ENCODE measurements around the gene TMEM88.
"Not testable (repeated sequence)": the region's sequence is repeated elsewhere in the genome, so short reads cannot be mapped to it uniquely, and the experiment has no call there.

Gene TMEM88

GRCh38 chr17:7854851-7855659, at the start of gene TMEM88:
TMEM88 (plus strand) TSS chr17:7855066; CDS start chr17:7855075, 9 bp downstream.
- FAIRE-seq: no peak

GRCh38 chr17:7806587-7806986, 48.3 kb upstream of the TMEM88 start:
- FAIRE-seq: no peak

DNA sequence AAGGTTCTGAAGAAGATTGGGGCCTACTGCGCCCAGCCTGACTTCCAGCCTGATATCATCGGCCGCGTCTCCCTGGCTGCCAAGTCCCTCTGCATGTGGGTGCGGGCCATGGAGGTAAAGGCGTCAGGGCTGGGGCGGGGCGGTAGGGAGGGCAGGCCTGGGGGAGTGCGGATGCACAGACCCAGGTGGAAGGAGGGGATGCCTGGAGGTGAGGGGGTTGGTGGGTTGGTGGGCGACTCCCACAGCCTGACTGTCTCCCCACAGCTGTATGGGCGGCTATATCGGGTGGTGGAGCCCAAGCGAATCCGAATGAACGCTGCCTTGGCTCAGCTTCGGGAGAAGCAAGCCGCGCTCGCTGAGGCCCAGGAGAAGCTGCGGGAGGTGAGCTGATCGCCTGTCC, 47.7 kb upstream of the TMEM88 start:
- FAIRE-seq: no peak

- FAIRE-seq: no peak
Observed at GRCh38 chr17:7809086-7809790, 45.6 kb upstream of the TMEM88 start.

DNA sequence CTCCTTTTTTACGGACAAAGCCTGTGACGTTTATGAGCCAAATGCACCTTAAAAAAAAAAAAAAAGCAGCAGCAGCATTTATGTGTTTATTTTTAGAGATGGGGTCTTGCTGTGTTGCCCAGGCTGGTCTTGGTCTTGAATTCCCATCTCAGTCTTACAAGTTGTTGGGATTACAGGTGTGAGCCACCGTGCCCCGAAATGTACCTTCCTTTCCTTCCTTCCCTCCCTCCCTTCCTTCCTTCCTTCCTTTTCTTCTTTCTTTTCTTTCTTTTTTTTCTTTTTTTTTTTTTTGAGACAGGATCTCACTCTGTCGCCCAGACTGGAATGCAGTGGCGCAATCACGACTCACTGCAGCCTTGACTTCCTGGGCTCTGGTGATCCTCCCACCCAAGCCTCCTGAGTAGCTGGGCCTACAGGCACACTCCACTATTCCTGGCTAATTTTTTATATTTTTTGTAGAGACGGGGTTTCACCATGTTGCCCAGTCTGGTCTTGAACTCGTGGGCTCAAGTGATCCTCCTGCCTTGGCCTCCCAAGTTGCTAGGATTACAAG, 45.0 kb upstream of the TMEM88 start:
- not testable (repeated sequence) for FAIRE-seq

DNA sequence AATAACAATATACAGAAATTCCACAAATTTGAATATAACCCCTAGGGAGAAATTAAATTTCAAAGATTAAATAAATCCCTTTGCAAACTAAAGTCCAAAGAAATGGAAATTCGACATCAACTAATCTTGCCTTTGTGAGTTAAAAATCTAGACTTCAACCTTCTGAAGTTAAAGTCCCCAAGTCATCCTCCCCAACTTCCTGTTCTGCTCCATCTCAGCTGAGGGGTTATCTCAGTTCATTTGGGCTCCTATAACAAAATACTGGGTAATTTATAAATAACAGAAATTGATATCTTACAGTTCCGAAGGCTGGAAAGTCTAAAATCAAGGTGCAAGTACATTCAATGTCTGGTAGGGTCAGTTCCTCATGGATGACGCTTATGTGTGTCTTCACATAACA, 43.6 kb upstream of the TMEM88 start:
- no peak for FAIRE-seq

DNA sequence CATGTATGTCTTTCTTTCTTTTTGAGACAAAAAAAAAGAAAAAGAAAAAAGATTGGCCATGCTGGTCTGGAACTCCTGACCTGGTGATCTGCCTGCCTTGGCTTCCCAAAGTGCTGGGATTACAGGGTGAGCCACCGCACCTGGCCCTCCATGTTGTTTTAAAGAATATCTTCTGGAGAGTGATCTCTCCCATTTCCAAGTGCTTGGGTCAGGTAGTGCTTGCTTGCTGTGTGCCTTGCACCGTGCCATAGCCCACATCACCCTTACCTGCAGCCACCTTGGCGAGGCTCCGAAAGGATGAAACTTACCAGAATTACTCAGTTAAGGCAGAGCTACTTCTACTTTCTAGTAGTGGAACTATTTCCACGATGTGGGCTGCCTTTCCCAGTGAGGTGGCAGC, 39.9 kb upstream of the TMEM88 start:
- FAIRE-seq: no peak

GRCh38 chr17:7816926-7817642, 37.8 kb upstream of the TMEM88 start:
- no peak for FAIRE-seq

GRCh38 chr17:7817643-7817964, 37.3 kb upstream of the TMEM88 start:
- FAIRE-seq: no peak

GRCh38 chr17:7818026-7818425, 36.8 kb upstream of the TMEM88 start:
- no peak for FAIRE-seq

DNA sequence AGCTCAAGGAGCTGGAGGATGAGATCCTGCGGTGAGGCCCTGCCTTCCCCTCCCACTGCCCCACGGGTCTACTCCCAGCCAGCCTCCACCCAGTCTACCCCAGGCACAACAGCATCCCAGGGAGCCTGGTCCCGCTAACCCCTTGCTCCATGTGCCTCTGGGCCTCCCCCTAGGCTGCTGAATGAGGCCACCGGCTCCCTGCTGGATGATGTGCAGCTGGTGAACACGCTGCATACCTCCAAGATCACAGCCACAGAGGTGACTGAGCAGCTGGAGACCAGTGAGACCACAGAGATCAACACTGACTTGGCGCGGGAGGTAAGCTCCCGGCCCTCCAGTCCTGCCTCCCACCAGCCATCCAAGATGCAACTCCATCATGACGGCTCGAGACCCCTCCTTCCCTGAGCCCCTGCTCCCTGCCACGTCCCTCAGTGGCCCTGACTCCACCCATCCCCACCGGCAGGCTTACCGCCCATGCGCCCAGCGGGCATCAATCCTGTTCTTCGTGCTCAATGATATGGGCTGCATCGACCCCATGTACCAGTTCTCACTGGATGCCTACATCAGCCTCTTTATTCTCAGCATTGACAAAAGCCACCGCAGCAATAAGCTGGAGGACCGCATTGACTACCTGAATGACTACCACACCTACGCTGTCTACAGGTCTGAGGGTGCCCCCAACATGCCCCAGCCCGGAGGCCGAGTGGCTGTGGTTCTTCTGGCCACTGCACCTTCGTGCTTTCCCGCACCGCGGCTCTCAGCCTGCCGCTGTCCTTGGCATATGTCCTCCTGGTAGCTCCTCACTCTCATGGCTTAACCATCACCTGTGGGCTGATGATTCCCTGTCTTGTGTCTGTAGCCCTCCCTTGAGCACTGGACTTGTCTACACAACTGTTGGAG, 35.9 kb upstream of the TMEM88 start:
- FAIRE-seq: no peak

GRCh38 chr17:7820231-7820630, 34.6 kb upstream of the TMEM88 start:
- no peak for FAIRE-seq

DNA sequence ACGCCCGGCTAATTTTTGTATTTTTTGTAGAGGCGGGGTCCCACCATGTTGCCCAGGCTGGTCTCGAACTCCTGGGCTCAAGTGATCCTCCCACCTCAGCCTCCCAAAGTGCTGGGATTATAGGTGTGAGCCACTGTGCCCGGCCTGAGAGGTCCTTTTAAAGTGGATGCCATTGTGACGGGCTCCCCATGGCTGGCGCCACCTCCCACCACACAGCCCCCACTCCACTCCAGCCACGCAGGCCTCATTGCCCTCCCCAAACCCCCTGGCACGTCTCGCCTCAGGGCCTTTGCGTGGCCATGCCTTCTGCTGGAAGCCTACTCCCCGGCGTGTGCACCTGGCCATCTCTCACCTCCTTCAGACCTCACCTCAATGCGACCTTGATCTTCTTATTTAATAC, 32.7 kb upstream of the TMEM88 start:
- no peak for FAIRE-seq

- FAIRE-seq: no peak
Observed at GRCh38 chr17:7823581-7824001, 31.3 kb upstream of the TMEM88 start.

DNA sequence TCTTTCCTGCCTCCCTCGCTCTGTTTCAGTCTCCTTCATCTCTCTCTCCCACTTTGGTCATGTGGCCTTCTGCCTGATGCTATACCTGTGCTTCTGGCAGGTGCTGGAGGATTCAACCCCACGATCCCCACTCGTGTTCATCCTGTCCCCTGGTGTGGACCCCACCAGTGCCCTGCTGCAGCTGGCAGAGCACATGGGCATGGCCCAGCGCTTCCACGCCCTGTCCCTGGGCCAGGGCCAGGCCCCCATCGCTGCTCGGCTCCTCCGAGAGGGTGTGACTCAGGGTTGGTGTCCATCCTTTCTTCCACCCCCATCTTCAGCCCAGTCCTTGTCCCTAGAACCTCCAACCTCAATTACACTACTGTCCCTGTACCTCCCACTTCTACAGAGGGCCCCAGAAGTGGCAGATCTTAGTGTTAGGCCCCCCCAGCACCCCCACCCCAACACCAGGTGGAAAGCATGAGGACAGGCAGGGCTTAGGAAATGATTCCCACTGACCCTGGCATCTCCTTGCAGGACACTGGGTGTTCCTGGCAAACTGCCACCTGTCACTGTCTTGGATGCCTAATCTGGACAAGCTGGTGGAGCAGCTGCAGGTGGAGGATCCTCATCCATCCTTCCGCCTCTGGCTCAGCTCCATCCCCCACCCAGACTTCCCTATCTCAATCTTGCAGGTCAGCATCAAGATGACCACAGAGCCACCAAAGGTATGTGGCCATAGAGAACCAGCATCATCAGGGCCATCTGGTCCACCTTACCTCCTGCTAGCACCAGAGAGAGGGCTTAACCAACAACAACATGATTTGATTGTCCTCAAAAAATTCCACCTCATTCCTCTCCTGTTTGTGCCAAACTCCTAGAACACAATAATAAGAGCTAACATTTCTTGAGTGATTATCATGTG, 30.6 kb upstream of the TMEM88 start:
- FAIRE-seq: no peak

GRCh38 chr17:7825206-7825990, 29.5 kb upstream of the TMEM88 start:
- FAIRE-seq: no peak

- FAIRE-seq: no peak
Observed at GRCh38 chr17:7830616-7831015, 24.2 kb upstream of the TMEM88 start.

DNA sequence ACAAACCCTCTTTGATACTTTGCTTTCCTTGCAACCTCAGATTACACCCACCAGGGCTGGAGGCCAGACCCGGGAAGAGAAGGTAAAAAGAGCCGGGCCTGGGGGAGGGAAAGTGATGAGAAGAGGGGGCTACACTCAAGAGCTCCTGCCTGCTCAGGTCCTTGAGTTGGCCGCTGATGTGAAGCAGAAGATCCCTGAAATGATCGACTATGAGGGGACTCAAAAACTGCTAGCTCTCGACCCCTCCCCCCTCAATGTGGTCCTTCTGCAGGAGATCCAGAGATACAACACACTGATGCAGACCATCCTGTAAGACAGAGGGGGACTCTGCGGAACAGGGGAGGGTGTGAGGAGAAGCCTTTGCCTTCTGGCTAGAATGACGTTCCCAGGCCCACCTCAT, 23.6 kb upstream of the TMEM88 start:
- no peak for FAIRE-seq

GRCh38 chr17:7832431-7832830, 22.4 kb upstream of the TMEM88 start:
- no peak for FAIRE-seq

DNA sequence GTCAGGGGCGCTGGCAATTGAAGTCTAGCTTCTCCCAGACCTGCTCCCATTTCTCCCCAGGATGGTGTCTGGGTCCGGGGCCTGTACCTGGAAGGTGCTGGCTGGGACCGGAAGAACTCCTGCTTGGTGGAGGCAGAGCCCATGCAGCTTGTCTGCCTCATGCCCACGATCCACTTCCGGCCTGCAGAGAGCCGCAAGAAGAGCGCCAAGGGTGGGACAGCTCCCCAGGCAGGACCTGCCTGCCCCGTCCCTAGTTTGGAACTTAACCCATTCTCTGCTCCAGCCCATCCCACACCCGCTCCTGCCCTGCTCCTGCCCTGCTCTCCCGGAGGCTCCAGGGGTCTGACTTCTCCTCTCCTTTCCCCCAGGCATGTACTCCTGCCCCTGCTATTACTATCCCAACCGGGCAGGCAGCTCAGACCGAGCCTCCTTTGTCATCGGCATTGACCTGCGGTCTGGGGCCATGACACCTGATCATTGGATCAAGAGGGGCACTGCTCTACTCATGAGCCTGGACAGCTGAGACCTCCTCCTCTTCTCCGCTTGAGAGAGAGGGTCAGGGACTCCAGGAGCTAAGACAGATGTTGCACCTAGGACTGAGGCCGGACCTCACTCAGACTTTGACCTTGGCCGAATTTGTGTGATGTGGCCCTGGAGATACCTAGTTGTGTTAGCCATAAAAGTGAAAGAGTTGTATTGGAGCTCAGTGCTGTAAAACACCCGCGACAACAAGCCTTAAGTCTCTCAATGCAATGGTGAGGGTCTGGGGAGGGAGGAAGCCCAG, 21.7 kb upstream of the TMEM88 start:
- no peak for FAIRE-seq

Data from A204.1 (cell line).